Raji (cell line): ENCODE results near the gene CAMK1G.

ENCODE experiments used
- POLR2A ChIP-seq: IDR thresholded peaks from 2 replicates; pipeline ENCODE4 v1.6.1; 2011; ENCODE audit warnings: low read depth, low read length, control low read depth; ENCODE audit not compliant: insufficient read depth

CAMK1G gene

GRCh38 chr1:209554761-209555611, 28.5 kb upstream of the CAMK1G start:
- no peak for TF ChIP-seq POLR2A

GRCh38 chr1:209556162-209556690, 27.3 kb upstream of the CAMK1G start:
- no peak for TF ChIP-seq POLR2A

GRCh38 chr1:209557221-209557620, 26.3 kb upstream of the CAMK1G start:
- no peak for TF ChIP-seq POLR2A

- TF ChIP-seq POLR2A = no peak
Measured at GRCh38 chr1:209560529-209560928, 23.0 kb upstream of the CAMK1G start.

- no peak for TF ChIP-seq POLR2A
Measured at GRCh38 chr1:209560952-209561351, 22.6 kb upstream of the CAMK1G start.

- no peak for TF ChIP-seq POLR2A
Measured at GRCh38 chr1:209561532-209561931, 22.0 kb upstream of the CAMK1G start.

- TF ChIP-seq POLR2A = no peak
Measured at GRCh38 chr1:209564849-209565248, 18.7 kb upstream of the CAMK1G start.

- TF ChIP-seq POLR2A = no peak
Measured at GRCh38 chr1:209565759-209566678, 17.5 kb upstream of the CAMK1G start.

GRCh38 chr1:209567698-209568175, 15.8 kb upstream of the CAMK1G start:
- TF ChIP-seq POLR2A = no peak

GRCh38 chr1:209569455-209570207, 13.9 kb upstream of the CAMK1G start:
- TF ChIP-seq POLR2A = no peak

- TF ChIP-seq POLR2A = no peak
Measured at GRCh38 chr1:209570743-209571142, 12.8 kb upstream of the CAMK1G start.

GRCh38 chr1:209576392-209577197, 6.9 kb upstream of the CAMK1G start:
- TF ChIP-seq POLR2A = no peak

- TF ChIP-seq POLR2A = no peak
Measured at GRCh38 chr1:209577346-209577745, 6.2 kb upstream of the CAMK1G start.

- TF ChIP-seq POLR2A = no peak
Measured at GRCh38 chr1:209580577-209580976, 2.9 kb upstream of the CAMK1G start.
